Stimulated activated naive B cell treated with anti-CD40 and anti-IgM and Interleukin-4, amounts not matched to agents 10 μg/mL and 1 μg/mL and 100 μg/mL, for 72 hours (primary cell): ENCODE data around the gene PPP6R1.

Source experiments
- ATAC-seq, 2 donors: fragments of 150-1000 bp; cut with Tn5 transposase; replicated peaks; 2 replicates each; pipeline ENCODE4 v1.10.0; 2021; ENCODE audit warnings: moderate library complexity in 1 of 2
- DNase-seq: peaks from one replicate; pipeline ENCODE4 v3.0.0; 2021
- H3K27ac Mint-ChIP-seq: one replicate; pipeline ENCODE4 v1.8.0; 2022; ENCODE audit warnings: mild to moderate bottlenecking, mixed read lengths
- H3K27me3 Mint-ChIP-seq, 2 donors: one replicate each; pipeline ENCODE4 v1.8.0; 2022; ENCODE audit warnings: mixed read lengths in 2 of 2
- H3K36me3 Mint-ChIP-seq, 2 donors: one replicate each; pipeline ENCODE4 v1.8.0; 2022; ENCODE audit warnings: mixed read lengths in 2 of 2, mild to moderate bottlenecking in 1 of 2
- H3K4me1 Mint-ChIP-seq, 2 donors: one replicate each; pipeline ENCODE4 v1.8.0; 2022; ENCODE audit warnings: mixed read lengths in 2 of 2, mild to moderate bottlenecking in 1 of 2
- H3K4me3 Mint-ChIP-seq, 2 donors: one replicate each; pipeline ENCODE4 v1.8.0; 2022; ENCODE audit warnings: mild to moderate bottlenecking in 2 of 2, mixed read lengths in 2 of 2, moderate library complexity in 1 of 2
- H3K9me3 Mint-ChIP-seq, 2 donors: one replicate each; pipeline ENCODE4 v1.8.0; 2022; ENCODE audit warnings: mixed read lengths in 2 of 2, mild to moderate bottlenecking in 1 of 2

Gene PPP6R1

DNA sequence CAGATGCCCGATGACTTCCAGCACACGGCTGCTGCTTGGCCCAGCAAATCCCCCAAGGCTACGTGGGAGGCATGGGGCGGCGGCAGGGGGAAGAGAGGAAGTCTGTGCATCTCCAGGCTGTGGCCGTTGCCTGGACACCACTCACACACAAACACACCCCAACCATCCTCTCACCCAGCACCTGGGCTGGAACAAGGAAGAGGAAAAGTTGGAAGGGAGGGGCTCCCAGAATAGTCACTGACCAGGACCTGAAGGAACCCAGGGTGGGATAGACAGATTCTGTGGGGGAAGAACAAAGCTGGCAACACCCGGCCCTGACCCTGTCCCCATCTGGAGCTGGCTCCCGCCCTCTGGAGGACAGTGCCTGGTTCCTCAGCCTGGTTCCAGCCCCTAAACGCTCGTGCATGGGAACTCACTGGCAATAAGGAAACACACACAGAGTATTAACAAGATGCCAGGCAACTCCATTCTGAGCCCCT, 11.2 kb downstream of the PPP6R1 start:
- Mint-ChIP-seq H3K4me3 (no peak overlapping the region), H3K9me3 (no peaks in the 10 kb centered on the region), H3K27me3 (no peaks in the 10 kb centered on the region), H3K4me1 (peaks cover 30 to 55% of the 10 kb centered on the region in 2 donors), H3K27ac (no peak overlapping the region), H3K36me3 (peaks cover 26 to 36% of the 10 kb centered on the region in 2 donors)
- DNase-seq = no peak
- ATAC-seq = no peak

DNA sequence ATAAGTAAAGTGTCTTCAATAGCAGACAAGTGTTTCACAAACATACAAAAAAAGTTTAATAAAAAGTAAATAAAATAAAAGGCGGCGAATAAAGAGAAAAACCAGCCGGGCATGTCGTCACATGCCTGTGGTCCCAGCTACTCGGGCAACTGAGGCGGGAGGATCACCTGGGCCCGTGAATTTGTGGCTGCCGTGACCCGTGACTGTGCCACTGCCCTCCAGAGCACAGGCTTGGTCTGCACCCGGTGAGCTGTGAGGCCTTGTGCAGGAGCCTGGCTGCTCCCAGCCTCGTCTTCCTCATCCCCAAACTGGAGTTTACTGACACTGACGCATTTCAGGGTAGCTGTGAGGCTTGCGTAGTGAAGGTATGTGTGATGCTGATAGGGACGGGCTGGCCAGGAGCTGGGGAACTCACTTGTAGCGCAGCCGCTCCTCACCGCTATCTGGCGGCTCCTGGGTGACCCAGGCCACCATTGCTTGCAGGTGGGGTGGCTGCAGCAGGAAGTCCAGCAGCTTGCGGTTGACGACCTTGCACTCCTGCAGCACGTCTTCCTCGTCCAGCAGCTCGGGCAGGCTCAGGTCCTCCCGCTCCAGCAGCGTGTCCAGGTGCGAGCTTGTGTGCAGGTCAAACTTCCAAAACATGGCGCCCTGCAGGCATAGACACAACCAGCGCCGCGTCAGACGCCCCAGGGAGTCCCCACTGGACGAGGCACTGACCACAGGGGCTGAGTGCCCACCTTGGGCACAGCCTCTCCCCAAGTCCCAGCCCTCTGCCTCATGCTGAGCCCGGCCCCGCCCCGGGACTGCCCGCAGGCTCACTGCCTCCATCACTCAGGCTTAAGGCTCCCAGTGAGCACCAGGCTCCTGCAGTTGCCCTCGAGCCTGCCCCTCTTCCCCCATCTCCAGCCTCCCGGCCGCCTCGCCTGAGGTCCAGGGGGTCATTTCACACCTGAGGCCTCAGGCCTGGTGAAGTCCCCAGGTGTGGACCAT, 12.1 kb downstream of the PPP6R1 start:
- H3K27me3 Mint-ChIP-seq = no peaks in the 10 kb centered on the region

DNA sequence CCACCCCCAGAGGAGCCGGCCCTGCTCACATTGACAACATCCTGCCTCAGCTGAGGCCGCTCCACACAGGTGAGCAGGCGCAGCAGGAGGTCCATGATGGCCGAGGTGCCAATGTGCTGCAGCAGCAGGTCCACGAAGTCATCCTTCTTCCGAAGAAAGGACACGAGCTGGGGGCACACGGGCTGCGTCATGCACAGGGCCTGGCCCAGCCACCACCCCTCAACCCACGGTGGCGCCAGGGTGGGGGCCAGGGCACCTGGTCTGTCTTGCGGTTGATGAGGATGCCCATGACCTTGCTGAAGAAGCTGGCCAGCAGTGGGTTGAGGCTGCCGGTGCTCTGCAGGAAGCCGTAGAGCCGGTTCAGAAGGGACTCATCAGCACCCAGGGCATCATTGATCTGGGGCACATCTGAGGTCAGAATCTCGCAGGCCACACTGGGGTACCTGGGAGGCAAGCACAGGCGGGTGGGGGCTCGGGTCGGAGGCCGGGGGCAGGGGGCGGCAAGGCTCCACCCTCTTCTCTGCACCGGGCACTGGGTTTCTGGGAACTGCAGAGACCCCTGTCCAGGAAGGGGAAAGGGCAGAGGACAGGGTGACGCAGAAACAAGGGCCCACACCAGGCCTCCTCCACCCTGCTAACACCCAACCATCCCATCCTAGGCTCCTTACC, 13.4 kb downstream of the PPP6R1 start:
- no peaks in the 10 kb centered on the region for H3K27me3 Mint-ChIP-seq
- H3K9me3 Mint-ChIP-seq = no peaks in the 10 kb centered on the region
- H3K4me1 Mint-ChIP-seq = peaks cover 18 to 34% of the 10 kb centered on the region in 2 donors
- H3K4me3 Mint-ChIP-seq = no peak overlapping the region
- H3K36me3 Mint-ChIP-seq = peaks cover 28 to 35% of the 10 kb centered on the region in 2 donors
- ATAC-seq (no peak), DNase-seq (no peak)
- no peak overlapping the region for H3K27ac Mint-ChIP-seq

More for the DNA sequence above, 12.1 kb downstream of the PPP6R1 start:
- Mint-ChIP-seq H3K4me1 (peaks cover 28 to 48% of the 10 kb centered on the region in 2 donors), H3K36me3 (peaks cover 29 to 38% of the 10 kb centered on the region in 2 donors), H3K9me3 (no peaks in the 10 kb centered on the region), H3K4me3 (no peak overlapping the region), H3K27ac (no peak overlapping the region)
- no peak for DNase-seq
- no peak for ATAC-seq

DNA sequence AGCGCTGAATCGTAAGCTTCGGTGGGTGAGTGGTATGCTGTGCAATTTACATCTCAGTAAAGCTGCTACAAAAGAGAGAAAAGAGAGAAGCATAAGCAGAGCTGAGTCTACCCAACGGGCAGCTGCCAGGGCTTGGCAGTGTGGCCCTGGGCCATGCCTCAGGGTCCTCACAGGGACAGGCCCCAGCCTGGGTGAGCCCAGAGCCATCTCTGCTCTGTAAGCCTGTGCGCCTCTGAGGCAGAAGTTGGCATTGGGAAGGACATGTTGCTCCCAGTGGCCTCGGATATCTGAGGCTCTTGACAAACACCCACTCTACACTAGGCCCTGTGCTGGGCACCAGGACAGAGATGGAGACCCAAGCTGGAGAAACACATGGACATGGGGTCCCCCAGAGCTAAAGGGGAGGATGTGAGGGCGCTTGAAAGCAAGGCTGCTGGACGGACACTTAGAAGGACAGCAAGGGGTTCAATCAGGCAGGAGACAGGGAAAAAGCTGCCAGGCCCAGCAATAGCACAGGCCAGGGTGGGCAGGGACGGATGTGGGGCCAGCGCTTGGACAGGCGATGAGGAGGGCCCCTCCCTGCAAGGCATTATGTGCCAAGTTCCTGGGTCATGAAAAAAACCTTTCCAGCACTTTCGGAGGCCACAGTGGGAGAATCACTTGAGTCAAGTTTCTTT, 14.7 kb downstream of the PPP6R1 start:
- peaks cover 28 to 38% of the 10 kb centered on the region in 2 donors for H3K36me3 Mint-ChIP-seq

DNA sequence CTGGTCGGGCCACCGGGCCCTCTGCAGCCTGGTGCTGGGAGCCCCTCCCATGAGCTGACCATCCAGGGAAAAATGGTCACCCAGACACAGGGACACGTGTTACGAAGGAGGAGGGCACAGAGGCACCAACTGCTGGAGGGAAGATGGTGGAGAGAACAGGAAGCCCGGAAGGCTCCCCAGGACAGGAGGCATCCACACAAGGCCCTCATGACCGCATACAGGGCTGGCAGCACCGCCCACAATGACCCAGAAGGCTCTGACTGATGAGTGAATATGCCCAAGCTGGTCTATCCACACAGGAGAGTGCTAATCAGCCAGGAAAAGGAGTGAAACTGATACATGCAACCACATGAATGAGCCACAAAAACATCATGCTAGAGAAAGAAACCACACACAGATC, 16.3 kb downstream of the PPP6R1 start:
- Mint-ChIP-seq H3K27ac (no peak overlapping the region), H3K36me3 (peaks cover 28 to 46% of the 10 kb centered on the region in 2 donors), H3K9me3 (no peaks in the 10 kb centered on the region), H3K4me3 (no peak overlapping the region), H3K4me1 (peaks cover 6 to 8% of the 10 kb centered on the region in 2 donors), H3K27me3 (no peaks in the 10 kb centered on the region)
- no peak for DNase-seq
- ATAC-seq = no peak

More for the DNA sequence above, 14.7 kb downstream of the PPP6R1 start:
- no peak for ATAC-seq
- Mint-ChIP-seq H3K4me3 (no peak overlapping the region), H3K27ac (no peak overlapping the region), H3K27me3 (no peaks in the 10 kb centered on the region), H3K9me3 (no peaks in the 10 kb centered on the region), H3K4me1 (peaks cover 16 to 24% of the 10 kb centered on the region in 2 donors)
- DNase-seq = no peak

DNA sequence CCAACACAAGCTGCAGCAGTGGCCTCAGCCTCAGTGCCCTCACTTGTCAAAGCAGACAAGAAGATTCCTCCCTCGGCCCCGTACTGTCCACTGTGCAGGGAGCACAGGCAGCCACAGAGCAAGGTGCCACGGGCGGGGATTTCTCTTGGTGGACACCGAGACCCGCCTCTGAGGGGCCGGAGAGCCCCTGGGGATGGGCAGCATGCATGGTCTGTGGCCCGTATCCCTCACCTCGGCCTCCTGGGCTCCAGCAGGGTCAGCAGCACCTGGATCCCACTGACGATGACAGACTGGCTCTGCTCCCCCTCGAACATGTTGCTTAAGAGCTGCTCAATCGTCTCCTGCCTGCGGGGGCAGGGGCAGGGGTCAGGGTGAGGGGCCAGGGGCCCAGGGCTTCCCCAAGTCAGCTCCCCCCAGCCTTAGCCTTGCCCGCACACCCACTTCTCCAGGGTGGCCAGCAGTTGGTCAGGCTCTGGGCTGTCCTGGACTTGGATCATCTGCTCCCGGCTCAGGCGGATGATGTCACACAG, 16.8 kb downstream of the PPP6R1 start:
- peaks cover 4 to 6% of the 10 kb centered on the region in 2 donors for H3K4me1 Mint-ChIP-seq
- DNase-seq (no peak), ATAC-seq (no peak)
- H3K27me3 Mint-ChIP-seq = no peaks in the 10 kb centered on the region
- H3K36me3 Mint-ChIP-seq = peaks cover 32 to 51% of the 10 kb centered on the region in 2 donors
- H3K27ac Mint-ChIP-seq = no peak overlapping the region
- H3K9me3 Mint-ChIP-seq = no peaks in the 10 kb centered on the region
- no peak overlapping the region for H3K4me3 Mint-ChIP-seq

DNA sequence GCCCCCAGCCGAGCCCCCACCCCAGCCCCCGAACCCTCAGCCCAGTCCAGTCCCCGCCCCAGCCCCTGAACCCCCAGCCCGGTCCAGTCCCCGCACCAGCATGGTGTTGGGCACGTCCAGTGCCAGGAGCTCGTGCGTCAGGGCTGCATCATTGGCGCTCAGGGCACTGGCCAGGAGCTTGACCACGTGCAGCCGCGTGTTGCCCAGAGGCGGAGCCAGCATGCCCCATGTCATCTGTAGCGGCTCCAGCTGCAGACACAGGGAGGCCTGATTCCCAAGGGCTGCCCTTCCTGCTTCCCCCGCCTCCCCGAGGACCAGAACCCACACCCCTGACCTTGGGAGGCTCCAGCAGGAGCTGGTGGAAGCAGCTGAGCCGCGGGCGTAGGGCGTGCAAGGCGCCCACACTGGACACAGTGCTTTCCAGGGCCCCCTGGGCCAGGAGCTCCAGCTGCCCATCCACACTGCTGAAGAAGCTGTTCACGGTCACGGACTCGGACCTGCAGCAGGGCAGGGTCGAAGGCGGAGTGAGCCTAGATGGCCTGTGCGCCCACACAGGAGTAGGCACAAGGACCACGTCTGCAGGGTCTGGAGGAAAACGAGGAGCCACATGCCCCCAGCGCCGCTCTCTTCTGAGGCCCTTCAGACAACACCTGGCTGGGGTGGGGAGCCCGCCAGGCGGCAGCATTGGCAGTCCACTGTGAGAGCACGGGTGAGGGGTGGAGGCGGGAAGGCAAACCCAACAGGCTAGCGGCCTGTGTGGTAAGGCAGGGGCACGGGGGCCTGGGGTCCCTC, 17.5 kb downstream of the PPP6R1 start:
- H3K27me3 Mint-ChIP-seq = no peaks in the 10 kb centered on the region
- H3K4me1 Mint-ChIP-seq = peaks cover 7 to 8% of the 10 kb centered on the region in 2 donors
- peaks cover 39 to 55% of the 10 kb centered on the region in 2 donors for H3K36me3 Mint-ChIP-seq
- H3K4me3 Mint-ChIP-seq = no peak overlapping the region
- H3K27ac Mint-ChIP-seq = no peak overlapping the region
- DNase-seq (no peak), ATAC-seq (no peak)
- no peaks in the 10 kb centered on the region for H3K9me3 Mint-ChIP-seq

DNA sequence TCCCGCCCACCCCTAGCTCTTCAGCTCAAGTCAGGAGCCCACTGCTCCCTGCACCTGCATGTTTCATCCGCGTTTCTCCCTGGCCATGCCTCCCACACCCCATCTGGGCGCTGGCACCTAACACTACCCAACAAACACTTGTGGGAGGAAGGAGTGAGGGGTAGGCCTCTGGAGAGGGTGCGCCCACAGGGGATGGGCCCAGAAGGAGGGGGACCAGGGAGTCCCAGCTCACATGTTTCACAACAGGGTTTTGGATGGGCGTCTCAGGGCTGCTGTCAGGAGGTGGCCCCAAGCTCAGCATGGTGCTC, 18.1 kb downstream of the PPP6R1 start:
- H3K36me3 Mint-ChIP-seq = peaks cover 43 to 57% of the 10 kb centered on the region in 2 donors

DNA sequence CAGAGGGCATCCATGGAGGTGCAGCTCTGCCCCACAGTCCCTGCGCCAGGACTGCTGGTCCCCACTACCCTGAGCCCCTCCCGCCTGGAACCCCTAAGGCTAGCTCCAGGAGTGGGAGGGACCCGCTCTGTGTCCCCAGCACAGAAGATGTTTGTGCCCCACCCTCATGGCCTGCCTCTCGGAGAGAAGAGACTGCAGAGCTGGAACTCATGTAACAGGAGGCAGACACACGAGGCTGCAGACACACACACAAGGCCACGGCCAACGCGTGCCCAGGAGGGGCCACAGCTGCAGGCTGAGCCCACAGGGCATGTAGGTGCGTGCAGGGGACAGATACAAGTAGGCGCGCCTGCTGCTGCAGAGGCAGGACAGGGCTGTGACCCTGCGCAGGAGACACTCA, 19.8 kb downstream of the PPP6R1 start:
- no peak for ATAC-seq
- Mint-ChIP-seq H3K4me3 (no peak overlapping the region), H3K4me1 (peaks cover 10 to 13% of the 10 kb centered on the region in 2 donors), H3K9me3 (no peaks in the 10 kb centered on the region), H3K27ac (no peak overlapping the region), H3K27me3 (no peaks in the 10 kb centered on the region), H3K36me3 (peaks cover 48 to 64% of the 10 kb centered on the region in 2 donors)
- no peak for DNase-seq

More for the DNA sequence above, 18.1 kb downstream of the PPP6R1 start:
- H3K27ac Mint-ChIP-seq = peak overlapping the region; percentile 37
- no peaks in the 10 kb centered on the region for H3K9me3 Mint-ChIP-seq
- no peak overlapping the region for H3K4me3 Mint-ChIP-seq
- no peaks in the 10 kb centered on the region for H3K27me3 Mint-ChIP-seq
- ATAC-seq = no peak
- no peak for DNase-seq
- peaks cover 8 to 10% of the 10 kb centered on the region in 2 donors for H3K4me1 Mint-ChIP-seq

DNA sequence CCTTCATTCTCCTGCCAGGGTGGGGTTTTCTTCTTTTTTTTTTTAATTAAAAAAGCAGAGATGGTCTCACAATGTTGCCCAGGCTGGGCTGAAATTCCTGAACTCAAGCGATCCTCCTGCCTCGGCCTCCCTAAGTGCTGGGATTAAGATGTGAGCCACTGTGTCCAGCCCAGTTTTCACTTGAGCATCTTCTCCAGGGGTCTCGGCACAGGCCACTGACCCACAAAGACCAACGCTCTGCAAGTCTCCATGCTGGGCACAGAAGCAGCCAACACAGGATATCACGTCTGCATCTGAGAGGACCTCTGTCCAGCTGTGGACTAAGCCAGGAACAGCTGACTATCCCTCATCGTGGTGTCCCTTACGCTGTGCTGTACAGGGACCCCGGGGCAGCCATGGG, 20.8 kb downstream of the PPP6R1 start:
- Mint-ChIP-seq H3K4me1 (peaks cover 10 to 13% of the 10 kb centered on the region in 2 donors), H3K4me3 (no peak overlapping the region), H3K9me3 (no peaks in the 10 kb centered on the region), H3K36me3 (peaks cover 49 to 66% of the 10 kb centered on the region in 2 donors), H3K27ac (no peak overlapping the region), H3K27me3 (no peaks in the 10 kb centered on the region)
- DNase-seq (no peak), ATAC-seq (no peak)

DNA sequence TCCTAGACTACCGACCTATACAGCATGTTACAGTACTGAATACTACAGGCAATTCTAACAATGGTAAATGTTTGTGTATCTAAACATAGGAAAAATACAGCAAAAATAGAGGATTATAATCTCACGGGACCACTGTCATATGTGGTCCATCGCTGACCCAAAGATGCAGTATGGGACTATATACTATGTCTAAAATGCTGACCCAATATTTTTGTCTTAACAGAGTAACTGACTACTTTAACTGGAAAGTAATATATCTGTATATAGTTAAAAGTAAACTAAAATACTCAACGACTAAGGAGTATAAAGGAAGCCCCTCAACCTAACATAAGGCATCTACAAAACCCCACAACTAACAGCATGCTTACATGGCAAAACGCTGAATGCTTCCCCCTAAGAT, 25.8 kb downstream of the PPP6R1 start:
- Mint-ChIP-seq H3K9me3 (no peaks in the 10 kb centered on the region), H3K27ac (no peak overlapping the region)

DNA sequence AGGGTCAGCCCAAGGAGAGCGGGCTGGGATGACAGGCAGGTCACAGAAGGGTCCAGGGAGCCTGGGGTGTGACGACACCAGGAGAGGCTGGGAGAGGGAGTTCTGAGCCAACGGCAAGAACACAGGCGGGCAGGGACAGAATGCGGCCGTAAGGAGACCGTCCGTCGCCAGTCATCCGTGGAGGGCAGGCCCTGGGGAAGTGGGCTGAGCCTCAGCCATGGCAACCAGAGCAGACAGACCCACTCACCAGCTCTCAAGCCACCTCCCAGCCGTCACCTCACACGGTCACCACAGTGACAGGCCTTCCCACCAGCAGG, 26.6 kb downstream of the PPP6R1 start:
- ATAC-seq (no peak), DNase-seq (no peak)
- Mint-ChIP-seq H3K27ac (no peak overlapping the region), H3K4me1 (peaks cover 10 to 11% of the 10 kb centered on the region in 2 donors), H3K36me3 (peaks cover 42 to 65% of the 10 kb centered on the region in 2 donors), H3K27me3 (no peaks in the 10 kb centered on the region), H3K9me3 (no peaks in the 10 kb centered on the region), H3K4me3 (no peak overlapping the region)

More for the DNA sequence above, 25.8 kb downstream of the PPP6R1 start:
- DNase-seq (no peak), ATAC-seq (no peak)
- H3K27me3 Mint-ChIP-seq = no peaks in the 10 kb centered on the region
- H3K4me3 Mint-ChIP-seq = no peak overlapping the region
- peaks cover 41 to 65% of the 10 kb centered on the region in 2 donors for H3K36me3 Mint-ChIP-seq
- H3K4me1 Mint-ChIP-seq = peaks cover 10 to 11% of the 10 kb centered on the region in 2 donors

DNA sequence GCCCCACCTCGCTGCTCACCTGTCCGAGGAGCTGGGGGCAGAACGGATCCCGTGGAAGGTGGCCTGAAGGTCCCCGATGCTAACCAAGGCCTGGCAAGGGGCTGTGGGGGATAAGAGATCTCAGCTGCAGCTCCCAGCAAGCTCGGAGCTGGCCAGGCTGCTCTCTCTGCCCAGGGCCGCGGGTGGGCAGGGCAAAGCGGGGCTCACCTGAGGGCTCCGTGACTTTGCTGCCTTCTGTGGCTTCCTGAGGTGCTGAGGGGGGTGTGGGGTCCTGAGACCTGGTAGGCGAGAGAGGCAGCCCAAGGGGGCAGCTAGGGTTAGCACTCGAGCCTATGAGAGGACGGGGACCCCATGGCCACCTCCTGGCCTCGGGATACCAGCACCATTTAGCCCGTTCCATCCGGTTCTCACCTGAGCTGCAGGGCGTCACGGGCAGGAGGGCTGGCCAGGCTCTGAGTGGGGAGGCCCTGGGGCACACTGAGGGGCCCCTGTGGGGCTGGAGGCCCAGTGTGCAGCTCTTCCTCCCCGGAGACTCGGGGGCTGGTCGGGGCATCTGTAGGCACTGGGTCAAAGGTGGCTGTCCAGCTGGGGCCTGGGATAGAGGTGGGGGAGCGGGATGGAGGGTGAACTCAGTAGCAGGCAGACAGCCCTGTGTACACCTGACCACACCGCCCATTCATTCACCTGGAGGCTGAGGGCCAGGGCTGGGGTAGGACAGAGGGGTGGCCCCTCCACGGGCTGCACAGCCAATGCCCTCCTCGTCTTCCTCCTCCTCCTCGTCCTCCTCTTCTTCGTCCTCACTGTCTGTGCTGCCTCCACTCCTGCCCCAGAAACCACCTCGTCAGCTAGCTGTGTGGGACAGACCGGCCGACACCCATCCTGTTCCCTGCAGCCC, 27.2 kb downstream of the PPP6R1 start:
- Mint-ChIP-seq H3K9me3 (no peaks in the 10 kb centered on the region), H3K27me3 (no peaks in the 10 kb centered on the region), H3K27ac (no peak overlapping the region), H3K4me3 (no peak overlapping the region), H3K36me3 (peaks cover 41 to 65% of the 10 kb centered on the region in 2 donors), H3K4me1 (peaks cover 10% of the 10 kb centered on the region in 2 donors)
- DNase-seq = no peak
- ATAC-seq = no peak
